ENCODE measurements around the gene ROBO1.

- no peak for TF ChIP-seq CTCF (conservative IDR thresholded peaks at IDR 0.05; ENCODE audit: low read depth, low read length)
- no peak for TF ChIP-seq EZH2 (IDR thresholded peaks at IDR 0.05; ENCODE audit: borderline replicate concordance, low read depth, low read length, poor library complexity, severe bottlenecking)
Measured at GRCh38 chr3:79097964-79098660, 669.7 kb downstream of the ROBO1 start.

Data from A673 (cell line).